Bronchial epithelial cell (primary cell): ENCODE measurements around the gene ZNF467. TPM values are rescaled to one million over a fixed set of nuclear protein-coding genes. Genes with fewer than 3 reads are reported as not detected.
A peak's percentile ranks its signal among the peaks of the same experiment; 100 is the strongest.

ENCODE experiments used
- DNase-seq: peaks from one replicate; pipeline ENCODE4 v3.0.0-alpha.2; 2010; ENCODE audit warnings: low read depth
- FAIRE-seq: peaks from 2 replicates; lab custom pipeline; 2011; peaks lifted over from hg19 to GRCh38; lab: Jason Lieb, UNC
- H3K27me3 ChIP-seq: 2 replicates; pipeline ENCODE4 v1.5.1; 2011; ENCODE audit warnings: low read length; ENCODE audit not compliant: control insufficient read depth, insufficient read depth
- H3K36me3 ChIP-seq: 2 replicates; pipeline ENCODE4 v1.5.1; 2011; ENCODE audit warnings: low read length; ENCODE audit not compliant: control insufficient read depth, insufficient read depth
- H3K4me3 ChIP-seq: 2 replicates; pipeline ENCODE4 v1.5.1; 2011; ENCODE audit warnings: mild to moderate bottlenecking, low read depth, low read length, control low read depth
- total RNA-seq: library from RNA; depleted of rRNA; stranded (reverse); fragments of >200 nt; gene quantifications from 2 replicates; pipeline ENCODE4 v1.2.1, GENCODE V29; 2014
- TF ChIP-seq, protein P1 (sequence below): IDR thresholded peaks from 2 replicates; pipeline ENCODE4 v1.5.1; 2011; ENCODE audit warnings: mild to moderate bottlenecking, moderate library complexity, low read length, control low read depth, inconsistent platforms; ENCODE audit not compliant: insufficient read depth, severe bottlenecking

Gene ZNF467
- total RNA-seq, 1 donor from 2014 or later, result 0.26 TPM

DNA sequence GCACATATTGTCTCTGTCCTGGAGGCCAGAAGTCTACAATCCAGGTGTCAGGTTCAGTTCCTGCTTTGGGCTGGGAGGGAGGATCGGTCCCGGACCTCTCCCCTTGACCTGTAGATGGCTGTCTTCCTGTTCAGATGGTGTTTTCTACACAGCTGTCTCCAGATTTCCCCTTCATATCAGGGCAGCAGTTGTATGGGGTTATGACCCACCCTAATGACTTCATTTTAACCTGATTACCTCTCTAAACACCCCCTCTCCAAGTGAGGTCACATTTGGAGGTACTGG lies 38.7 kb downstream of the ZNF467 start:
- no peak for FAIRE-seq
- TF ChIP-seq, protein P1, sequence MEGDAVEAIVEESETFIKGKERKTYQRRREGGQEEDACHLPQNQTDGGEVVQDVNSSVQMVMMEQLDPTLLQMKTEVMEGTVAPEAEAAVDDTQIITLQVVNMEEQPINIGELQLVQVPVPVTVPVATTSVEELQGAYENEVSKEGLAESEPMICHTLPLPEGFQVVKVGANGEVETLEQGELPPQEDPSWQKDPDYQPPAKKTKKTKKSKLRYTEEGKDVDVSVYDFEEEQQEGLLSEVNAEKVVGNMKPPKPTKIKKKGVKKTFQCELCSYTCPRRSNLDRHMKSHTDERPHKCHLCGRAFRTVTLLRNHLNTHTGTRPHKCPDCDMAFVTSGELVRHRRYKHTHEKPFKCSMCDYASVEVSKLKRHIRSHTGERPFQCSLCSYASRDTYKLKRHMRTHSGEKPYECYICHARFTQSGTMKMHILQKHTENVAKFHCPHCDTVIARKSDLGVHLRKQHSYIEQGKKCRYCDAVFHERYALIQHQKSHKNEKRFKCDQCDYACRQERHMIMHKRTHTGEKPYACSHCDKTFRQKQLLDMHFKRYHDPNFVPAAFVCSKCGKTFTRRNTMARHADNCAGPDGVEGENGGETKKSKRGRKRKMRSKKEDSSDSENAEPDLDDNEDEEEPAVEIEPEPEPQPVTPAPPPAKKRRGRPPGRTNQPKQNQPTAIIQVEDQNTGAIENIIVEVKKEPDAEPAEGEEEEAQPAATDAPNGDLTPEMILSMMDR, result no peak
- Histone ChIP-seq H3K27me3 (no peaks in the 10 kb centered on the region), H3K4me3 (no peak overlapping the region), H3K36me3 (peaks cover 10% of the 10 kb centered on the region)
- DNase-seq, result no peak

DNA sequence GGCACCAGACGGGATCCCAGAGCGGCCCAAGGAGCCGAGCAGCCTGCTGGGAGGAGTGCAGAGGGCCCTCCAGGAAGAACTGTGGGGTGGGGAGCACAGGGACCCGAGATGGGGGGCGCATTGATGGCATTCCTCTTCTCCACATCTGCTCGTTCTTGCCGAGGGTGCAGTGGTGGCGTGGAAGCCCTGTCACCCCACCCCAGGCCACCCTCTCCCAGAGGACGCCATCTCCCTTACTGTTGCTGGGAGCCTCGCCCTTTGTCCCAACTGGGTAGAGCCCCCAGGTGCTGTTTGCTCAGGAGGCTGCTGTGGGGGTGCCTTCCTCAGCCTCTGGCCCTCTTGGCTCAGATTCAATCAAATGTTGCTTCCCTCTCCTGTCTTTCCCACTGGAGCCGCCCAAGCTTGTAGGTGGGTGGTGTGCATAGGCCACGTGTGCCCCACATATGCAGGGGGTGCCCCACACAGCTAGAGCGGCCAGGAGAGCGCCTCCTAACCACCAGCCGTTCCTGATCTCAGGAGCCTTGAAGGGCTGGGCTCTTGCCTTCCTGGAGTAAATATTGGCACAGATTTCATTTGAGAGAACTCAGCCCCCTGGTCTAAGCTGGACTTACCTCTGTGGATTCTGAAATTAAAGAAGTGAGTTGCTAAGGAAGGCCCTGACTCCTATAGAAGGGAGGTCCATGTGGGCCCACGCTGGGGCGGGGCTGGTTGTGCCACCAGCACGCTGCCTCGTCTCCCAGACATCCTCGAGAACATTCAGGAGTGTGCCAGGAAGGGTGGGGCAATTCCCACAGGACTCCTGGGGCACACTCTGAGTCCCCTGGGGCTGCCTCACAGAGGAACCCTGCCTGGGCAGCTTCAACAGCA lies 39.2 kb downstream of the ZNF467 start:
- FAIRE-seq, result no peak
- TF ChIP-seq, protein P1, result no peak
- Histone ChIP-seq H3K27me3 (no peaks in the 10 kb centered on the region), H3K36me3 (peaks cover 16% of the 10 kb centered on the region), H3K4me3 (no peak overlapping the region)
- DNase-seq, result peak; percentile 29

DNA sequence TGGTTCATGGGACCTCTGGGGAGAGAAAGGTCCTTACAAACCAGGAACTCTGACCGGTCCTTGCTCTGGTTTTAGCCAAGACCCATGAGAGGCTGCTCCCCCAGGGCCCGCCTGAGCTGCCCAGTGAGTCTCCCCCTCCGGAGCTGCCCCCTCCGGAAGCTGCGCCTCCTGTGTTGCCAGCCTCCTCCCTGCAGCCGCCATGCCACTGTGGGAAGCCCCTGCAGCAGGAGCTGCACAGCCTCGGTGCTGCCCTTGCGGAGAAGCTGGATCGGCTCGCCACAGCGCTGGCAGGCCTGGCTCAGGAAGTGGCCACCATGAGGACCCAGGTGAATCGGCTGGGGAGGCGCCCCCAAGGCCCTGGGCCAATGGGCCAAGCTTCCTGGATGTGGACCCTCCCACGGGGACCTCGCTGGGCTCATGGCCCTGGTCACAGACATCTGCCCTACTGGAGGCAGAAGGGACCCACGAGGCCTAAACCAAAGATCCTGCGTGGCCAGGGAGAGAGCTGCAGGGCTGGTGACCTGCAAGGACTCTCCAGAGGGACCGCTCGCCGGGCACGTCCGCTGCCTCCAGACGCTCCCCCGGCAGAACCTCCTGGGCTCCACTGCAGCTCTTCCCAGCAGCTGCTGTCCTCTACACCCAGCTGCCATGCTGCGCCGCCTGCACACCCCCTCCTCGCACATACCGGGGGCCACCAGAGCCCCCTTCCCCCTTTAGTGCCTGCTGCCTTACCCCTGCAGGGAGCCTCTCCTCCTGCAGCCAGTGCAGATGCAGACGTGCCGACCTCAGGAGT lies 40.1 kb downstream of the ZNF467 start:
- peaks cover 23% of the 10 kb centered on the region for H3K36me3 ChIP-seq
- H3K4me3 ChIP-seq, result no peak overlapping the region
- FAIRE-seq (no peak), DNase-seq (no peak)
- no peaks in the 10 kb centered on the region for H3K27me3 ChIP-seq
- TF ChIP-seq, protein P1, result no peak

DNA sequence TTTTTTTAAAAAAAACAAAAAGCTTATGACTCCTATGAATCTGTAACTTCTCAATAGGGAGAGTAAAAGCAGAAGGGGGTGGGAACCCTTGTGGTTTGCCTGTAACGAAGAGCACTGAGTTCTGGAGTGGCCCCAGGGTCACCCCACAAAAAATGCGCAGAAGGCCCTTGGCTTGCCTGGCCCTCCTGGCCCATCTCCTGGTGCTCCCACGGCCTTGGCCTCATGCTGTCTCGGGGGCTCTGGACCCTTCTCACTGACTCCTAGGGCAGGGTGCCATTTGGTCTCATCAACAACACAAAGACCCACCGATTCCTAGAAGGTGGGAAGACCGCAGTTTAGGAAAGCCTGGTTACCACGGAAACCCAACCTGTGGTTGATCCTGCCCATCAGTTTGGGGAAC lies 40.8 kb downstream of the ZNF467 start:
- peak; percentile 13 for FAIRE-seq
- no peak for DNase-seq
- TF ChIP-seq, protein P1, result no peak
- Histone ChIP-seq H3K4me3 (no peak overlapping the region), H3K27me3 (no peaks in the 10 kb centered on the region), H3K36me3 (peaks cover 25% of the 10 kb centered on the region)

DNA sequence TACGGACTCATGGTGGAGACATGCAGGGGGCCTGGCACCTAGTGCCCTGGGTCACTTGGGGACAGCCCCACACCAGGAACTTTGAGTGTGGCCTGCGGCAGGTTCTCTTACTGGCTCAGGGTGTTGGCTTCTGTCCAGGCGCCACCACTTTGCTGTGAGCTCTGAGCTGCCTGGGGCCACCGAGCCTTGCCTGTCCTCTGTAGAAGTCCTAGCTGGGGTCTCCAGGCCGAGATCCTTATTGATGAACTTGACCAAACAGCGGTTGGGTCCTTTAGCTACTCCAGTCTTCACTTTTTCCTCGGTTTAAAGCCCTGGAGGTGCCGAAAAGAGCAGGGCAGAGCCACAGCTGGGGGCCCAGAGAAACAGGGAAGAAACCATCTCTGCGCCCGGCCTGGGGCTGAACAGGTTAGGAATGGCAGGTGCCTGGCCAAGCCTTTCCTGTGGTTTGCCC lies 41.3 kb downstream of the ZNF467 start:
- DNase-seq (no peak), FAIRE-seq (no peak)
- TF ChIP-seq, protein P1, result no peak
- H3K27me3 ChIP-seq, result no peaks in the 10 kb centered on the region
- H3K4me3 ChIP-seq, result no peak overlapping the region
- peaks cover 25% of the 10 kb centered on the region for H3K36me3 ChIP-seq
